GM12872 (cell line): ENCODE measurements around the gene KDM3B.

Source experiments
- CTCF ChIP-seq: IDR thresholded peaks from 3 replicates; pipeline ENCODE4 v1.5.1; 2011; ENCODE audit warnings: low read depth, mild to moderate bottlenecking, low read length, moderate library complexity; ENCODE audit not compliant: insufficient read depth

The KDM3B gene

GRCh38 chr5:138369261-138369660, 16.8 kb downstream of the KDM3B start:
- no peak for TF ChIP-seq CTCF

GRCh38 chr5:138369706-138370105, 17.2 kb downstream of the KDM3B start:
- no peak for TF ChIP-seq CTCF

DNA sequence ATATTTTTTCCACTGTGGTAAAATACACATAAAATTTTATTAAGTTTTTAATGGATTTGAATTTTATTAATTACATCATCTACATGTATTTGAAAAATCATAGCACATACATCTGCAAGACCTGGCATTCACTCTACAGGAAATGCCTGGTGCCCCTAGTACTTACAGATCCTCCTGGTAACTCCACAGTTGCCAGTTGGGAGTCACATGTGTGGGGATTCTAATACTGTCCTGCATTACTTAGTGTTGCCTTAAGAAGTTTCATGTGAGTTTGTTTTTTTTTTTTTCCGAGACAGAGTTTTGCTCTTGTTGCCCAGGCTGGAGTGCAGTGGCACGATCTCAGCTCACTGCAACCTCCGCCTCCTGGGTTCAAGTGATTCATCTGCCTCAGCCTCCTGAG, 18.1 kb downstream of the KDM3B start:
- no peak for TF ChIP-seq CTCF

DNA sequence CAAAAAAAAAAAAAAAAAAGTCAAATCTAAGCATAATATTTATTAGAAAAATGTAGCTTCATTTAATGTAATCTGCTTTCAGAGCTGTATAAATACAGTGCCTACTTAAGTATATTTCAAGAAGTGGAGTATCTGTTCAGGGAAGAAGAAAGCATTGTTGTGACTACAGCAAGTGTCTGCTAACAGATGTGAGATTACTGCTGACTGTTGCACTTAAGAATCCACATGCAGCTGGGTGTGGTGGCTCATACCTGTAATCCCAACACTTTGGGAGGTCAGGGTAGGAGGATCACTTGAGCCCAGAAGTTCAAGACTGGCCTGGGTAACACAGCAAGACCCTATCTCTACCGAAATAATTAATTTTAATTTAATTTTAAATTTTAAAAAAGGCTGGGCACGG, 19.0 kb downstream of the KDM3B start:
- TF ChIP-seq CTCF = no peak

DNA sequence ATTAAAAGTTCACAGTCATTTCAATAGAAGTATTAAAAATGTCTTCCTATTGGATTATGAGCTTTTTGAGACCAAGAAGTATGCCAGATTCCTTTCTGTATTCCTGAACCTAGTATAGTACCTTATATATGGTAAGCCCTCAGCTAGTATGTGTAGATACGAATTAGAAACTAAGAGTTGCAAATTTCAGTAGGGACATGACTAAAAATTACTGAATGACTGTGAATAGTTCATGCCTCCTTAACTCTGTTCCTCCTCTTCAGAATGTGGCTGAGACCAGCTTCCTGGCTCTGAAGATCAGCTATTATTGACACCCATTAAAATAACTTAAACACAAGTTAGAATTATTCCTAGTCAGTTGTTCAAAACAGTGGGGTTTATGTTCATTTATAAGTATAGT, 19.7 kb downstream of the KDM3B start:
- no peak for TF ChIP-seq CTCF

- TF ChIP-seq CTCF = no peak
These were observed 20.2 kb downstream of the KDM3B start for GRCh38 chr5:138372653-138373052.

- no peak for TF ChIP-seq CTCF
These were observed 29.9 kb downstream of the KDM3B start for GRCh38 chr5:138382347-138382746.

GRCh38 chr5:138385660-138386059, 33.2 kb downstream of the KDM3B start:
- TF ChIP-seq CTCF = no peak
